Measurements from ENCODE around the gene DDIT4L. TPM values are rescaled to one million over a fixed set of nuclear protein-coding genes. Genes with fewer than 3 reads are reported as not detected.

Gene DDIT4L
- total and polyA plus RNA-seq, 2 experiments from 2014 or later: 3.4 to 7.0 TPM

DNA sequence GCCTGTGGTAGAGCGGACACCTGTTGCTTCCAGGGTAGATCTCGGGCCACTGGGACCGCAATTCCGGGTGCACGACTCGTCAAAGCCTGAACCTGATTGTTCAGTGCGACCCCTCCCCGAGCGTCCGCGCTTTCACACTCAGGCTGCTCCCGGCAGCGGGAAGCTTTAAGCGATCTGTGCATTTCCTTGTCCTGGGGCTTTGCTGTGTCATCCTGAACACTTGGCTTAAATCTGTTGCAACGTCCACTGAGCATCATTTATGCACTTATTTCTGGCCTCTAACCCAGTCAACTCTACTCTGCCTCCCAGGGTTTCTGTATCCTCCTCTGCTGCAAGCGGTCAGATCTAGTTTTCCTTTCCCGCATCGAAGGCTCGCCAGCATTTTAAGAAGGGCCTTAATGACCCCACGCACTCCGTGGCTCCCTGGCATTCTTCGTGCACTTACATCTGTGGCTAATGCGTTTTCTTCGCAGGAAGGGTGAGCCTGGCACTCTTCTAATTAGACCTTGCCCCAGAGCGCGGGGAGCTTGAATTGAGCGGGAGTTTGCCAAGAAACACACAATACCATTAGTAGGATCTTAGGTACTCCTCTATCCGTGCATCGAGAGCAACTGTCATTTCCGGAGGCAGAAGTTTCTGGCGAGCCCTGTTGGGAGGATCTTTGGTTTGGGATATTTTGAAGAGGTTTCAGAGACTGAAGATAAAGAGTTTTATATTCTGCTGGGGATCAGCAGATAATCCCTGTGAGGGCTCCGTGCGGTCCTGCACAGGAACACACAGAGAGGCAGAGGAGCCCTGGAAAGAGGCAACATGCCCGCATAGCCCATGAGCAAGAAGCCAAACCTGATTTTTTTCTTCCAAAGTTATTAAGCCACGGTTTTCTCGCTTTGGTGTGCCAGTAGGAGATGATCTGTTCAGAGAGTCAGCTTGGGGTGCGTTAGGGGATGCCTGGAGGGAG lies 654 bp upstream of the DDIT4L start:
- Mint-ChIP-seq H3K27ac (no peak overlapping the region; the same call in 1 of the 2 replicates), H3K36me3 (ENCODE audit: low read depth) (no peaks in the 10 kb centered on the region; the same call in 2 of the 3 replicates), H3K4me3 (peak overlapping the region; percentile 81), H3K27me3 (ENCODE audit: insufficient read depth, low read depth, poor library complexity) (peaks cover 24% of the 10 kb centered on the region), H3K9me3 (no peaks in the 10 kb centered on the region; the same call in 2 of the 3 replicates), H3K4me1 (peaks cover 33% of the 10 kb centered on the region)
- no peaks in the 10 kb centered on the region for H3K79me2 ChIP-seq (replicated peaks; ENCODE audit: insufficient read depth)
- TF ChIP-seq CTCF (conservative IDR thresholded peaks at IDR 0.05; ENCODE audit: low read depth in 2 of 2) (no peak), POLR2AphosphoS5 (IDR thresholded peaks at IDR 0.05; ENCODE audit: low read depth) (0 out of 2 replicates have a peak, but pooled peaks have one; percentile 6), ZNF331 (CRISPR knock-in tag; IDR thresholded peaks at IDR 0.05; ENCODE audit: low read depth) (no peak)
- H4K20me1 ChIP-seq (replicated peaks; ENCODE audit: insufficient read depth): no peaks in the 10 kb centered on the region
- no peaks in the 10 kb centered on the region for H3K9me2 ChIP-seq (ENCODE audit: insufficient read depth)
- no peaks in the 10 kb centered on the region for H3F3A ChIP-seq (replicated peaks; ENCODE audit: low read depth)
- H3K36me3 ChIP-seq (ENCODE audit: insufficient read depth): no peaks in the 10 kb centered on the region
- ATAC-seq (peak; percentile 41), DNase-seq (ENCODE audit: low spot score) (peak; percentile 49)
- H3K27ac ChIP-seq (ENCODE audit: low read depth): no peak overlapping the region
- H3K4me3 ChIP-seq: peak overlapping the region; percentile 76
- H3K4me1 ChIP-seq (ENCODE audit: insufficient read depth): peaks cover 16% of the 10 kb centered on the region; the same call in 1 of the 2 replicates
- peak overlapping the region; percentile 96 for H2AFZ ChIP-seq
- H3K27me3 ChIP-seq (ENCODE audit: insufficient read depth): peaks cover 45% of the 10 kb centered on the region
- peak overlapping the region; percentile 92 for H3K4me2 ChIP-seq

GRCh38 chr4:100188829-100189228 lies 1.4 kb downstream of the DDIT4L start:
- TF ChIP-seq, protein P1, sequence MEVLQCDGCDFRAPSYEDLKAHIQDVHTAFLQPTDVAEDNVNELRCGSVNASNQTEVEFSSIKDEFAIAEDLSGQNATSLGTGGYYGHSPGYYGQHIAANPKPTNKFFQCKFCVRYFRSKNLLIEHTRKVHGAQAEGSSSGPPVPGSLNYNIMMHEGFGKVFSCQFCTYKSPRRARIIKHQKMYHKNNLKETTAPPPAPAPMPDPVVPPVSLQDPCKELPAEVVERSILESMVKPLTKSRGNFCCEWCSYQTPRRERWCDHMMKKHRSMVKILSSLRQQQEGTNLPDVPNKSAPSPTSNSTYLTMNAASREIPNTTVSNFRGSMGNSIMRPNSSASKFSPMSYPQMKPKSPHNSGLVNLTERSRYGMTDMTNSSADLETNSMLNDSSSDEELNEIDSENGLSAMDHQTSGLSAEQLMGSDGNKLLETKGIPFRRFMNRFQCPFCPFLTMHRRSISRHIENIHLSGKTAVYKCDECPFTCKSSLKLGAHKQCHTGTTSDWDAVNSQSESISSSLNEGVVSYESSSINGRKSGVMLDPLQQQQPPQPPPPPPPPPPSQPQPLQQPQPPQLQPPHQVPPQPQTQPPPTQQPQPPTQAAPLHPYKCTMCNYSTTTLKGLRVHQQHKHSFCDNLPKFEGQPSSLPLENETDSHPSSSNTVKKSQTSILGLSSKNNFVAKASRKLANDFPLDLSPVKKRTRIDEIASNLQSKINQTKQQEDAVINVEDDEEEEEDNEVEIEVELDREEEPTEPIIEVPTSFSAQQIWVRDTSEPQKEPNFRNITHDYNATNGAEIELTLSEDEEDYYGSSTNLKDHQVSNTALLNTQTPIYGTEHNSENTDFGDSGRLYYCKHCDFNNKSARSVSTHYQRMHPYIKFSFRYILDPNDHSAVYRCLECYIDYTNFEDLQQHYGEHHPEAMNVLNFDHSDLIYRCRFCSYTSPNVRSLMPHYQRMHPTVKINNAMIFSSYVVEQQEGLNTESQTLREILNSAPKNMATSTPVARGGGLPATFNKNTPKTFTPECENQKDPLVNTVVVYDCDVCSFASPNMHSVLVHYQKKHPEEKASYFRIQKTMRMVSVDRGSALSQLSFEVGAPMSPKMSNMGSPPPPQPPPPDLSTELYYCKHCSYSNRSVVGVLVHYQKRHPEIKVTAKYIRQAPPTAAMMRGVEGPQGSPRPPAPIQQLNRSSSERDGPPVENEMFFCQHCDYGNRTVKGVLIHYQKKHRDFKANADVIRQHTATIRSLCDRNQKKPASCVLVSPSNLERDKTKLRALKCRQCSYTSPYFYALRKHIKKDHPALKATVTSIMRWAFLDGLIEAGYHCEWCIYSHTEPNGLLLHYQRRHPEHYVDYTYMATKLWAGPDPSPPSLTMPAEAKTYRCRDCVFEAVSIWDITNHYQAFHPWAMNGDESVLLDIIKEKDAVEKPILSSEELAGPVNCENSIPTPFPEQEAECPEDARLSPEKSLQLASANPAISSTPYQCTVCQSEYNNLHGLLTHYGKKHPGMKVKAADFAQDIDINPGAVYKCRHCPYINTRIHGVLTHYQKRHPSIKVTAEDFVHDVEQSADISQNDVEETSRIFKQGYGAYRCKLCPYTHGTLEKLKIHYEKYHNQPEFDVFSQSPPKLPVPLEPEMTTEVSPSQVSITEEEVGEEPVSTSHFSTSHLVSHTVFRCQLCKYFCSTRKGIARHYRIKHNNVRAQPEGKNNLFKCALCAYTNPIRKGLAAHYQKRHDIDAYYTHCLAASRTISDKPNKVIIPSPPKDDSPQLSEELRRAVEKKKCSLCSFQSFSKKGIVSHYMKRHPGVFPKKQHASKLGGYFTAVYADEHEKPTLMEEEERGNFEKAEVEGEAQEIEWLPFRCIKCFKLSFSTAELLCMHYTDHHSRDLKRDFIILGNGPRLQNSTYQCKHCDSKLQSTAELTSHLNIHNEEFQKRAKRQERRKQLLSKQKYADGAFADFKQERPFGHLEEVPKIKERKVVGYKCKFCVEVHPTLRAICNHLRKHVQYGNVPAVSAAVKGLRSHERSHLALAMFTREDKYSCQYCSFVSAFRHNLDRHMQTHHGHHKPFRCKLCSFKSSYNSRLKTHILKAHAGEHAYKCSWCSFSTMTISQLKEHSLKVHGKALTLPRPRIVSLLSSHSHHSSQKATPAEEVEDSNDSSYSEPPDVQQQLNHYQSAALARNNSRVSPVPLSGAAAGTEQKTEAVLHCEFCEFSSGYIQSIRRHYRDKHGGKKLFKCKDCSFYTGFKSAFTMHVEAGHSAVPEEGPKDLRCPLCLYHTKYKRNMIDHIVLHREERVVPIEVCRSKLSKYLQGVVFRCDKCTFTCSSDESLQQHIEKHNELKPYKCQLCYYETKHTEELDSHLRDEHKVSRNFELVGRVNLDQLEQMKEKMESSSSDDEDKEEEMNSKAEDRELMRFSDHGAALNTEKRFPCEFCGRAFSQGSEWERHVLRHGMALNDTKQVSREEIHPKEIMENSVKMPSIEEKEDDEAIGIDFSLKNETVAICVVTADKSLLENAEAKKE (CRISPR knock-in tag; IDR thresholded peaks at IDR 0.05): no peak
- TF ChIP-seq NANOG (IDR thresholded peaks at IDR 0.05; ENCODE audit: borderline replicate concordance): no peak
- H2AFZ ChIP-seq: no peak overlapping the region
- no peaks in the 10 kb centered on the region for H3F3A ChIP-seq (replicated peaks; ENCODE audit: low read depth)
- H3K4me2 ChIP-seq: peak overlapping the region; percentile 92
- H3K36me3 ChIP-seq (ENCODE audit: insufficient read depth): no peaks in the 10 kb centered on the region
- no peak for ATAC-seq
- H3K4me1 ChIP-seq (ENCODE audit: insufficient read depth): peaks cover 19% of the 10 kb centered on the region; the same call in 1 of the 2 replicates
- H3K27me3 Mint-ChIP-seq (ENCODE audit: insufficient read depth, low read depth, poor library complexity): peaks cover 27% of the 10 kb centered on the region
- peaks cover 45% of the 10 kb centered on the region for H3K27me3 ChIP-seq (ENCODE audit: insufficient read depth)
- no peaks in the 10 kb centered on the region for H3K9me3 Mint-ChIP-seq
- peak overlapping the region; percentile 76 for H3K4me3 ChIP-seq
- no peaks in the 10 kb centered on the region for H3K79me2 ChIP-seq (replicated peaks; ENCODE audit: insufficient read depth)
- no peaks in the 10 kb centered on the region for H4K20me1 ChIP-seq (replicated peaks; ENCODE audit: insufficient read depth)
- peak overlapping the region; percentile 81 for H3K4me3 Mint-ChIP-seq
- no peak for DNase-seq (ENCODE audit: low spot score)
- no peaks in the 10 kb centered on the region for H3K36me3 Mint-ChIP-seq (ENCODE audit: low read depth)
- no peaks in the 10 kb centered on the region for H3K9me2 ChIP-seq (ENCODE audit: insufficient read depth)
- no peak overlapping the region for H3K27ac ChIP-seq (ENCODE audit: low read depth)
- no peak overlapping the region for H3K27ac Mint-ChIP-seq
- peaks cover 54% of the 10 kb centered on the region for H3K4me1 Mint-ChIP-seq
